Activated T-cell treated with anti-CD3 and anti-CD28 coated beads, Interleukin-2, amount 50 U/mL, for 24 hours (primary cell): ENCODE results near the gene RAD17.
"Not testable (repeated sequence)": the region's sequence is repeated elsewhere in the genome, so short reads cannot be mapped to it uniquely, and the experiment has no call there.

Experiments used
- DNase-seq: peaks from one replicate; pipeline ENCODE4 v3.0.0-alpha.2; 2020
- H3K27ac Mint-ChIP-seq: 2 replicates; pipeline ENCODE4 v1.8.0; 2020; ENCODE audit warnings: mild to moderate bottlenecking, mixed read lengths
- H3K27me3 Mint-ChIP-seq: 2 replicates; pipeline ENCODE4 v1.8.0; 2020; ENCODE audit warnings: mixed read lengths
- H3K36me3 Mint-ChIP-seq: 2 replicates; pipeline ENCODE4 v1.8.0; 2020; ENCODE audit warnings: low read depth, mixed read lengths
- H3K4me1 Mint-ChIP-seq: 2 replicates; pipeline ENCODE4 v1.8.0; 2020; ENCODE audit warnings: low read depth, mixed read lengths
- H3K4me3 Mint-ChIP-seq: 2 replicates; pipeline ENCODE4 v1.8.0; 2020; ENCODE audit warnings: mild to moderate bottlenecking, moderate library complexity, mixed read lengths
- H3K9me3 Mint-ChIP-seq: 2 replicates; pipeline ENCODE4 v1.8.0; 2020; ENCODE audit warnings: mixed read lengths

RAD17 gene

DNA sequence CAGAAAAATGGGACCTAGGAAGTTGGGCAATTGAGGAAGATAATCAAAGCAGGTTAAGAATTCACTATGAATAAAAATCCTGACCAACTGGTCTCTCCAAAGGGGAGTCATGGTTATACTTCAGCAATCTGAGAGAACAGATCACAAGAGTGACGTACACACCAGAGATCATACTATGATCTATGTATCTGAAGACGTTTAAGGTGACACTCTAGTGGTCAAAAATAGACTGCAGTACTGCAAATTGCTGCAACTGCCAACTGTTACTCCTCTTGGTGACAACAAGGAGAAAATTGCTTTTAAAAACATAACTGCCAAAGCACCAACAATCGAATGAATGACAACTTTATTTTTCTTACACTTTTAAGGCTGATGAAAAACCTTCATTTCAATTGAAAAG, 5.2 kb upstream of the RAD17 start:
- no peaks in the 10 kb centered on the region for H3K9me3 Mint-ChIP-seq
- peaks cover 42% of the 10 kb centered on the region for H3K4me1 Mint-ChIP-seq
- DNase-seq: no peak
- H3K27me3 Mint-ChIP-seq: no peaks in the 10 kb centered on the region
- H3K27ac Mint-ChIP-seq: peak overlapping the region; percentile 33
- H3K4me3 Mint-ChIP-seq: no peak overlapping the region
- peaks cover 90% of the 10 kb centered on the region for H3K36me3 Mint-ChIP-seq

DNA sequence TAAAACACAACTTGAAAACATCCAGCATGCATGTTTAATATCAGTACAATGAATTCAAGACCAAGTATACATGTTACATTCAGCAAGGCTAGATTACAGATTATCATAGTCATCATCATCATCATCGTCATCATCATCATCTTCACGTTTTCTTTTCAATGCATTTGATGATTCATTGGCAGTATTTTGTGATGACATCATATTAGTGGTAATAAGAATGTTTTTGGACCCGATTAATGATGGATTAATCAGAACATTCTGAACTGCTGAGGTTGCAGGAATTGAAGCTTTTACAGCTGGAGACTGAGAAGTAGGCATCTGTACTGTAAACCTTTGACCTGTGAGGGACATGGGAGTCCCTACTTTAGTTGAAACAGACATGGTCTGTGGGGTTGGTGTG, 4.8 kb upstream of the RAD17 start:
- H3K27ac Mint-ChIP-seq: peak overlapping the region; percentile 50

DNA sequence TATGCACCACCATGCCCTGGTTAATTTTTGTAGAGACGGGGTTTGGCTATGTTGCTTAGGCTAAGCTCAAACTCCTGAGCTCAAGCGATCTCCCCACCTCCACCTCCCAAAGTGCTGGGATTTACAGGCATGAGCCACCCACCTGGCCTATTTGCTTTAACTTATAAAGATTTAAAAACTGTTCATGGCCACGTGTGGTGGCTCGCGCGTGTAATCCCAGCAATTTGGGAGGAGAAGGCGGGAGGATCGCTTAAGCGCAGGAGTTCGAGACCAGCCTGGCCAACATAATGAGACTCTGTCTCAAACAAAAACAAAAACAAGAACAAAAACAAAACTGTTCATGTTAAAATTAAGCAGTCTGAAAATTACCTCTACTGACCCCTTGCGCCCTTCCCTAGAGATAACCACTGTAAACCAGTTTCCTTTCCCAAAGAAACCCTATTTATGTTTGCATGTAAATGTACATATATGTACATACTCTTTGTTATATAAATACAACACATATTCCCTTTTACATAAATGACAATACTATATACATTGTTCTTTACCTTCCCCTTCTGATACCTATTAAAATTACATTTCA, 1.8 kb upstream of the RAD17 start:
- DNase-seq: no peak
- peaks cover 73% of the 10 kb centered on the region for H3K36me3 Mint-ChIP-seq
- H3K4me1 Mint-ChIP-seq: peaks cover 60% of the 10 kb centered on the region
- no peaks in the 10 kb centered on the region for H3K27me3 Mint-ChIP-seq
- H3K27ac Mint-ChIP-seq: peak overlapping the region; percentile 98
- no peaks in the 10 kb centered on the region for H3K9me3 Mint-ChIP-seq
- H3K4me3 Mint-ChIP-seq: peak overlapping the region; percentile 96

More for the DNA sequence above, 4.8 kb upstream of the RAD17 start:
- H3K36me3 Mint-ChIP-seq: peaks cover 88% of the 10 kb centered on the region
- no peaks in the 10 kb centered on the region for H3K27me3 Mint-ChIP-seq
- H3K9me3 Mint-ChIP-seq: no peaks in the 10 kb centered on the region
- DNase-seq: no peak
- H3K4me1 Mint-ChIP-seq: peaks cover 42% of the 10 kb centered on the region
- no peak overlapping the region for H3K4me3 Mint-ChIP-seq

GRCh38 chr5:69368458-69369339, 919 bp upstream of the RAD17 start:
- Mint-ChIP-seq H3K9me3 (no peaks in the 10 kb centered on the region), H3K4me1 (peaks cover 61% of the 10 kb centered on the region), H3K27ac (peak overlapping the region; percentile 98), H3K4me3 (peak overlapping the region; percentile 96), H3K27me3 (no peaks in the 10 kb centered on the region), H3K36me3 (peaks cover 69% of the 10 kb centered on the region)
- DNase-seq: no peak

GRCh38 chr5:69370335-69370734, 717 bp downstream of the RAD17 start:
- peak overlapping the region; percentile 98 for H3K27ac Mint-ChIP-seq
- peaks cover 49% of the 10 kb centered on the region for H3K4me1 Mint-ChIP-seq
- not testable (repeated sequence) for H3K9me3 Mint-ChIP-seq, H3K27me3 Mint-ChIP-seq, DNase-seq
- peaks cover 68% of the 10 kb centered on the region for H3K36me3 Mint-ChIP-seq
- peak overlapping the region; percentile 96 for H3K4me3 Mint-ChIP-seq

DNA sequence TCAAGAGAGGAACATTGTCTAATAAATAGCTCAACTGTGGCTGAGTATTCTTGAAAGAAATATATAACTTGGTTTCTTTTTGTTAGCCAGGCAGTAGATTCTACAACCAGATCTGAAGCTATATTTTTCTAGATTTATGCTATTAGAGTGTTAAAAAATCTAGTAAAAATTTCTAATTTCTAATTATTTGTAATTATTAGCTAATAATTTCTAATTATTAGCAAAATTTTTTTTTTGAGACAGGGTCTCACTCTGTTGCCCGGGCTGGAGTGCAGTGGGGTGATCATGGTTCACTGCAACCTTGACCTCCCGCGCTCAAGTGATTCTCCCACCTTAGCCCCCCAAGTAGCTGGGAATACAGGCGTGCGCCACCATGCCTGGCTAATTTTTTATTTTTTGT, 2.8 kb downstream of the RAD17 start:
- Mint-ChIP-seq H3K9me3 (no peaks in the 10 kb centered on the region), H3K4me3 (no peak overlapping the region), H3K36me3 (peaks cover 65% of the 10 kb centered on the region), H3K27ac (no peak overlapping the region), H3K4me1 (peaks cover 31% of the 10 kb centered on the region), H3K27me3 (no peaks in the 10 kb centered on the region)
- DNase-seq: no peak

GRCh38 chr5:69374911-69375446, 5.4 kb downstream of the RAD17 start:
- H3K4me1 Mint-ChIP-seq: peaks cover 19% of the 10 kb centered on the region

DNA sequence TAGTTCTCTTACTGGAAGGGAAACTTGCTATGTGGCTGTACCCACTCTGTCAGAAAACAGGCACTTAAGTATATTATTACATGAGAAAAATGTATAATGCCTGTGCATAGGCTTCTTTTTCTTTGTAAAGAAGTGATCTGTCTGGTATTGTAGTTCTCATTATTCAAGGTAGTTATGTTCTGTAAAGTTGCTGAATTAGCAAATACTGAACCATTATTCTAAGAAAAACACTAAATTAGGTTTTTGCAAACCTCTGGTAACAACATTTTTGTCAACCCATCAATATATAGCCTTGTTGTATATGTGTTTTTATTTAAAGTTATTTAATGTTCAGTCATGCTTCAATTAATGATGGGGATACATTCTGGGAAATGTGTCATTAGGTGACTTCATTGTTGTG, 8.8 kb downstream of the RAD17 start:
- H3K9me3 Mint-ChIP-seq: no peaks in the 10 kb centered on the region
- H3K4me1 Mint-ChIP-seq: no peaks in the 10 kb centered on the region
- DNase-seq: no peak
- no peak overlapping the region for H3K4me3 Mint-ChIP-seq
- H3K27ac Mint-ChIP-seq: no peak overlapping the region
- H3K36me3 Mint-ChIP-seq: peaks cover 68% of the 10 kb centered on the region
- no peaks in the 10 kb centered on the region for H3K27me3 Mint-ChIP-seq

More at GRCh38 chr5:69374911-69375446, 5.4 kb downstream of the RAD17 start:
- H3K36me3 Mint-ChIP-seq: peaks cover 58% of the 10 kb centered on the region
- H3K9me3 Mint-ChIP-seq: no peaks in the 10 kb centered on the region
- peak overlapping the region; percentile 76 for H3K27ac Mint-ChIP-seq
- DNase-seq: no peak
- H3K27me3 Mint-ChIP-seq: no peaks in the 10 kb centered on the region
- H3K4me3 Mint-ChIP-seq: no peak overlapping the region

GRCh38 chr5:69404659-69405330, 35.2 kb downstream of the RAD17 start:
- peaks cover 68% of the 10 kb centered on the region for H3K36me3 Mint-ChIP-seq

GRCh38 chr5:69414885-69415583, 45.4 kb downstream of the RAD17 start, which contains the start of gene MARVELD2:
MARVELD2 (plus strand) TSS chr5:69415116; CDS start chr5:69419386, 4,270 bp downstream.
- peak; percentile 49 for DNase-seq
- peaks cover 50% of the 10 kb centered on the region for H3K36me3 Mint-ChIP-seq
- H3K9me3 Mint-ChIP-seq: no peaks in the 10 kb centered on the region
- no peak within 1 kb of the TSS for H3K27ac Mint-ChIP-seq
- no peaks in the 10 kb centered on the region for H3K27me3 Mint-ChIP-seq
- H3K4me1 Mint-ChIP-seq: peaks cover 4% of the 10 kb centered on the region
- H3K4me3 Mint-ChIP-seq: peak within 1 kb of the TSS; percentile 51

More at GRCh38 chr5:69404659-69405330, 35.2 kb downstream of the RAD17 start:
- H3K27me3 Mint-ChIP-seq: no peaks in the 10 kb centered on the region
- no peak overlapping the region for H3K4me3 Mint-ChIP-seq
- DNase-seq: no peak
- no peaks in the 10 kb centered on the region for H3K4me1 Mint-ChIP-seq
- no peak overlapping the region for H3K27ac Mint-ChIP-seq
- no peaks in the 10 kb centered on the region for H3K9me3 Mint-ChIP-seq

DNA sequence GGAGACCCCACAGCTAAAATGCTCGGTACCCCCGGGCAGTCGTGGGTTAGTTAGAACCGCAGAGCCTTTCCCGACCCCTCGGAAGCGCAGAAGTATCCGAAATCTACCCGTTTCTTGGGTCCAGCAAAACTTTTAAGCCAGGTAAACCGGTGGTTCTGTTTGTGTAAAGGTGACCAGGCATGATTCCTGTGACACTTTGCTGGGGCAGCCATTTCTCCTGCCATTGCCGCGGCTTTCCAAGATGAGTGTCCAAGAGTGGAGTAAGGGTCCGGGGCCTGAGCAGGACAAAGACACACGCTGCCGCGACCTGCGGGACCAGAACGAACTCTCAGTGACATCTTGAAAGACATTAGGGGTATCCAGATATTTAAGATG, 46.0 kb downstream of the RAD17 start:
- H3K9me3 Mint-ChIP-seq: no peaks in the 10 kb centered on the region

DNA sequence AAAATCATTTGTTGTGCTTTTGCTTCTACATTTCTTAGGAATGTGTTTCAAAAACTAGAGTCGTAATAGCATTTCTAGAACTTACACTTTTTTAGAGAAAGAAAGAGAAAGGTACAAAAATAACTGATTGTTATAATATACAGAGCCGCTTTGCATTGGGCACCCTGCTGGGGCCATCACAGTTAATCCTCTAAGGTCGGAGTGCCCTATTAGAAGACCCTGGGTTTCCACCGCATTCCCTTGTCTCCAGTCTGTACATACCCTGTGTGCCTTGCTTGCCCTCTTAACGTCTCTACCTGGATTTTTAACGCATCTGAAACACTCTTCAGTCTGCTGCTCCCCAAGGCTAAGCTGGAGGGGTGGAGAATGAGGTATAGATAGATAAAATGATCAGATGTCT, 46.6 kb downstream of the RAD17 start:
- Mint-ChIP-seq H3K9me3 (no peaks in the 10 kb centered on the region), H3K27ac (no peak overlapping the region), H3K4me3 (peak overlapping the region; percentile 51), H3K4me1 (peaks cover 4% of the 10 kb centered on the region), H3K36me3 (peaks cover 39% of the 10 kb centered on the region), H3K27me3 (no peaks in the 10 kb centered on the region)
- DNase-seq: no peak

More for the DNA sequence above, 46.0 kb downstream of the RAD17 start:
- Mint-ChIP-seq H3K4me1 (peaks cover 4% of the 10 kb centered on the region), H3K27ac (no peak overlapping the region), H3K27me3 (no peaks in the 10 kb centered on the region), H3K4me3 (peak overlapping the region; percentile 51), H3K36me3 (peaks cover 44% of the 10 kb centered on the region)
- no peak for DNase-seq

DNA sequence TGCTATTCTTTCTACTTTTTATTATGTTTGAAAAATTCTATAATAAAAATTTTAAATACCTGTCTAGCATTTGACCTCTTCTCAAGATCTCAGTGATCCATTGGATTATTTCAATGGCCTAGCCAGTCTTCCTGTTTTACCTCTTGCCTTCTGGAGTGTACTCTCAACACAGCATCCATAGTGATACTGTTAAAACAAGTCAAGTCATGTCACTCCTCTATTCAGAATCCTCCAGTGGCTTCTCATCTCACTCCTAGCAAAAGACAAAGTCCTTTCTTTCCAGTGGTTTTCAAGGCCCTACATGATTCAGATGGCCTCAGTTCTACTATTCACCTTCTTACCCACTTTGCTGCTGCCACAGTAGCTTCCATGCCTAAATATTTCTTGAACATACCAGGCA, 47.1 kb downstream of the RAD17 start:
- Mint-ChIP-seq H3K36me3 (peaks cover 34% of the 10 kb centered on the region), H3K4me1 (peaks cover 4% of the 10 kb centered on the region), H3K9me3 (no peaks in the 10 kb centered on the region), H3K27me3 (no peaks in the 10 kb centered on the region), H3K4me3 (no peak overlapping the region), H3K27ac (no peak overlapping the region)
- no peak for DNase-seq

GRCh38 chr5:69418554-69418953, 48.9 kb downstream of the RAD17 start:
- Mint-ChIP-seq H3K36me3 (peaks cover 24% of the 10 kb centered on the region), H3K27me3 (no peaks in the 10 kb centered on the region), H3K9me3 (peaks cover 4% of the 10 kb centered on the region), H3K4me3 (no peak overlapping the region), H3K27ac (no peak overlapping the region), H3K4me1 (peaks cover 4% of the 10 kb centered on the region)
- no peak for DNase-seq
